ENCODE data around the gene DRGX.

DRGX gene

DNA sequence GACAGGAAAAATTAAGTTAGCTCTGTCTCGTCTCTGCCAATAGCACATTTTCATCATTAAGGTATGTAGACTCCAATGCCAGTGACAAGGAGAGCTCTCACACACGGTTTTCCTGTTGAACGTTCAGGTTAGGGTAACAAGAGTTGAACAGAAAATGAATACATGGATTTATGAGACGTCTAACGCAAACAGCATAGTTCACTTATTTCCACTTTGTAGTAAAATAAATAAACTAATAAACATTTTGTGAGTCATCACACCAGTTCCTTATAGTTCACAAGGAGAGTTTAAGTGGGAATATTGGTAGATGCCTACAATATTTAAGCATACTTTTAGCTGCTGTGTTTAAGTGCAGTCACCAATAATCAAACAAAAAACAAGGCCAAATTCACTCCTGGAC lies 21.1 kb downstream of the DRGX start:
- Histone ChIP-seq H3K4ac (ENCODE audit: low read depth, low read length) (no peak overlapping the region), H2AK5ac (ENCODE audit: low read length) (no peak overlapping the region), H2BK5ac (ENCODE audit: low read depth, low read length, poor library complexity) (no peak overlapping the region), H3K27ac (ENCODE audit: low read depth, low read length) (no peak overlapping the region), H2AFZ (ENCODE audit: insufficient read depth, low read length, poor library complexity) (no peak overlapping the region), H3K36me3 (ENCODE audit: control insufficient read depth in 1 of 2, insufficient read depth in 2 of 2, low read length in 2 of 2) (no peaks in the 10 kb centered on the region), H4K8ac (ENCODE audit: low read depth, low read length) (no peak overlapping the region), H2BK120ac (ENCODE audit: insufficient read depth, low read length, poor library complexity) (no peak overlapping the region), H2BK12ac (ENCODE audit: low read length) (no peak overlapping the region), H3K79me2 (ENCODE audit: control insufficient read depth, insufficient read depth, low read length, poor library complexity) (no peaks in the 10 kb centered on the region), H3K9me3 (ENCODE audit: insufficient read depth, low read depth, low read length) (peaks cover 1% of the 10 kb centered on the region), H3K4me3 (ENCODE audit: low read depth, low read length) (no peak overlapping the region), H3K14ac (ENCODE audit: low read length) (no peak overlapping the region), H4K91ac (ENCODE audit: low read depth, low read length) (no peak overlapping the region), H3K23ac (ENCODE audit: low read length) (no peak overlapping the region), H4K12ac (ENCODE audit: low read depth, low read length) (no peak overlapping the region), H3K4me1 (ENCODE audit: control insufficient read depth in 1 of 2, insufficient read depth in 2 of 2, low read length in 2 of 2) (peaks cover 2 to 3% of the 10 kb centered on the region in 2 experiments), H3K18ac (ENCODE audit: low read length) (no peak overlapping the region), H3K9ac (ENCODE audit: low read length) (no peak overlapping the region), H3K4me2 (ENCODE audit: low read length) (no peak overlapping the region), H3K27me3 (ENCODE audit: insufficient read depth, low read length) (no peaks in the 10 kb centered on the region), H3K79me1 (ENCODE audit: low read length) (no peaks in the 10 kb centered on the region)
- DNase-seq = no peak
- WGBS (ENCODE audit: extremely low coverage, insufficient coverage, insufficient read length) = no CpG with 5 or more reads among the region's 5 CpGs

DNA sequence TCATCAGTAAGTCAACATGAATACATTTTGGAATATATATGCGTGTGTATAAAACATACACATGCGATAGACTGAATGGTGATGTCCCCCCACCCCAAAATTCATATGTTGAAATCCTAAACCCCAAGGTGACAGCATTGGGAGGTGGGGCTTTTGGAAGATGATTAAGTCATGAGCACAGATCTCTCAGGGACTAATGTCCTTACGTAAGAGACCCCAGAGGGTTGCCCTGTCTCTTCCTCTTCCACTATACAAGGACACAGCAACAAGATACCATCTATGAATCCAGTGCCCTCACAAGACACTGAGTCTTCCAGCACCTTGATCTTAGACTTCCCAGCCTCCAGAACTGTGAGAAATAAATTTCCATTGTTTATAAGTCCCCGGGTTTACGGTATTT lies 22.5 kb downstream of the DRGX start:
- no peak overlapping the region for H2BK12ac ChIP-seq (ENCODE audit: low read length)
- no peak overlapping the region for H3K18ac ChIP-seq (ENCODE audit: low read length)
- no peak overlapping the region for H2BK5ac ChIP-seq (ENCODE audit: low read depth, low read length, poor library complexity)
- H4K8ac ChIP-seq (ENCODE audit: low read depth, low read length) = no peak overlapping the region
- no peaks in the 10 kb centered on the region for H3K79me2 ChIP-seq (ENCODE audit: control insufficient read depth, insufficient read depth, low read length, poor library complexity)
- H3K4me2 ChIP-seq (ENCODE audit: low read length) = no peak overlapping the region
- no peak overlapping the region for H2BK120ac ChIP-seq (ENCODE audit: insufficient read depth, low read length, poor library complexity)
- no peak overlapping the region for H3K23ac ChIP-seq (ENCODE audit: low read length)
- H3K9ac ChIP-seq (ENCODE audit: low read length) = no peak overlapping the region
- H3K9me3 ChIP-seq (ENCODE audit: insufficient read depth, low read depth, low read length) = peaks cover 1% of the 10 kb centered on the region
- no peak overlapping the region for H4K12ac ChIP-seq (ENCODE audit: low read depth, low read length)
- H3K4me3 ChIP-seq (ENCODE audit: low read depth, low read length) = no peak overlapping the region
- WGBS (ENCODE audit: extremely low coverage, insufficient coverage, insufficient read length) = no CpG with 5 or more reads among the region's 5 CpGs
- no peaks in the 10 kb centered on the region for H3K36me3 ChIP-seq (ENCODE audit: control insufficient read depth in 1 of 2, insufficient read depth in 2 of 2, low read length in 2 of 2)
- H3K79me1 ChIP-seq (ENCODE audit: low read length) = no peaks in the 10 kb centered on the region
- H2AFZ ChIP-seq (ENCODE audit: insufficient read depth, low read length, poor library complexity) = no peak overlapping the region
- no peak overlapping the region for H3K27ac ChIP-seq (ENCODE audit: low read depth, low read length)
- peaks cover 2 to 8% of the 10 kb centered on the region in 2 experiments for H3K4me1 ChIP-seq (ENCODE audit: control insufficient read depth in 1 of 2, insufficient read depth in 2 of 2, low read length in 2 of 2)
- no peaks in the 10 kb centered on the region for H3K27me3 ChIP-seq (ENCODE audit: insufficient read depth, low read length)
- H3K4ac ChIP-seq (ENCODE audit: low read depth, low read length) = no peak overlapping the region
- no peak overlapping the region for H2AK5ac ChIP-seq (ENCODE audit: low read length)
- no peak for DNase-seq
- H4K91ac ChIP-seq (ENCODE audit: low read depth, low read length) = no peak overlapping the region
- H3K14ac ChIP-seq (ENCODE audit: low read length) = no peak overlapping the region

DNA sequence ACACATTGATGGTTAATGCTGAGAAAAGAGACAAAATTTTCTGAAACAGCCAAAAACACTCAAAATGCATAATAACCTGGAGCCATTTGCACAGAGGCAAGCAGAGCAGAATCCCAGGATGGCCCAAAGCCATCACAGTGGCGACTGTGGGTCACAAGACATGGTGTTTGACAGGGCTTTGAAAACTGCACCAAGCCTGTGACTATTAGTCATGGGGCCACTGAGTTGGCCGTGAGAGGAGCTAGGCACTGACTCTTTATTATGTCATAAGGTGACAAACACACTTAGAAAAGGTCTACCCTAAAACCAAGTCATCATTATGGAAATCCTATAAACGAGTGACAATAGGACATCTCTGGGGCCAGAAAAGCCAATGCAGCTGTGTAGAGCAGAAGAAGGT lies 23.9 kb downstream of the DRGX start:
- Histone ChIP-seq H4K8ac (ENCODE audit: low read depth, low read length) (no peak overlapping the region), H3K14ac (ENCODE audit: low read length) (no peak overlapping the region), H3K18ac (ENCODE audit: low read length) (no peak overlapping the region), H3K9ac (ENCODE audit: low read length) (no peak overlapping the region), H3K79me1 (ENCODE audit: low read length) (no peaks in the 10 kb centered on the region), H3K23ac (ENCODE audit: low read length) (no peak overlapping the region), H4K91ac (ENCODE audit: low read depth, low read length) (no peak overlapping the region), H2AFZ (ENCODE audit: insufficient read depth, low read length, poor library complexity) (no peak overlapping the region), H3K4me1 (ENCODE audit: control insufficient read depth in 1 of 2, insufficient read depth in 2 of 2, low read length in 2 of 2) (peaks cover 2 to 8% of the 10 kb centered on the region in 2 experiments), H4K12ac (ENCODE audit: low read depth, low read length) (no peak overlapping the region), H2BK12ac (ENCODE audit: low read length) (no peak overlapping the region), H3K36me3 (ENCODE audit: control insufficient read depth in 1 of 2, insufficient read depth in 2 of 2, low read length in 2 of 2) (no peaks in the 10 kb centered on the region), H3K4me3 (ENCODE audit: low read depth, low read length) (no peak overlapping the region), H2AK5ac (ENCODE audit: low read length) (no peak overlapping the region), H3K4me2 (ENCODE audit: low read length) (no peak overlapping the region), H2BK120ac (ENCODE audit: insufficient read depth, low read length, poor library complexity) (no peak overlapping the region), H3K9me3 (ENCODE audit: insufficient read depth, low read depth, low read length) (peaks cover 1% of the 10 kb centered on the region), H3K27ac (ENCODE audit: low read depth, low read length) (no peak overlapping the region), H3K4ac (ENCODE audit: low read depth, low read length) (no peak overlapping the region), H3K27me3 (ENCODE audit: insufficient read depth, low read length) (no peaks in the 10 kb centered on the region), H2BK5ac (ENCODE audit: low read depth, low read length, poor library complexity) (no peak overlapping the region), H3K79me2 (ENCODE audit: control insufficient read depth, insufficient read depth, low read length, poor library complexity) (no peaks in the 10 kb centered on the region)
- DNase-seq = no peak
- no CpG with 5 or more reads among the region's 3 CpGs for WGBS (ENCODE audit: extremely low coverage, insufficient coverage, insufficient read length)

- no CpG with 5 or more reads among the region's 8 CpGs for WGBS (ENCODE audit: extremely low coverage, insufficient coverage, insufficient read length)
- no peaks in the 10 kb centered on the region for H3K27me3 ChIP-seq (ENCODE audit: insufficient read depth, low read length)
- H3K79me1 ChIP-seq (ENCODE audit: low read length) = no peaks in the 10 kb centered on the region
- H2BK120ac ChIP-seq (ENCODE audit: insufficient read depth, low read length, poor library complexity) = no peak overlapping the region
- H3K4me1 ChIP-seq (ENCODE audit: control insufficient read depth in 1 of 2, insufficient read depth in 2 of 2, low read length in 2 of 2) = peaks cover 2 to 8% of the 10 kb centered on the region in 2 experiments
- H3K9me3 ChIP-seq (ENCODE audit: insufficient read depth, low read depth, low read length) = peaks cover 1% of the 10 kb centered on the region
- no peaks in the 10 kb centered on the region for H3K79me2 ChIP-seq (ENCODE audit: control insufficient read depth, insufficient read depth, low read length, poor library complexity)
- H4K91ac ChIP-seq (ENCODE audit: low read depth, low read length) = no peak overlapping the region
- H3K36me3 ChIP-seq (ENCODE audit: control insufficient read depth in 1 of 2, insufficient read depth in 2 of 2, low read length in 2 of 2) = no peaks in the 10 kb centered on the region
- no peak overlapping the region for H3K4me3 ChIP-seq (ENCODE audit: low read depth, low read length)
- H2AFZ ChIP-seq (ENCODE audit: insufficient read depth, low read length, poor library complexity) = no peak overlapping the region
- no peak overlapping the region for H2AK5ac ChIP-seq (ENCODE audit: low read length)
- H4K12ac ChIP-seq (ENCODE audit: low read depth, low read length) = no peak overlapping the region
- no peak overlapping the region for H2BK5ac ChIP-seq (ENCODE audit: low read depth, low read length, poor library complexity)
- H4K8ac ChIP-seq (ENCODE audit: low read depth, low read length) = no peak overlapping the region
- no peak overlapping the region for H3K14ac ChIP-seq (ENCODE audit: low read length)
- no peak for DNase-seq
- H3K23ac ChIP-seq (ENCODE audit: low read length) = no peak overlapping the region
- H3K9ac ChIP-seq (ENCODE audit: low read length) = no peak overlapping the region
- H2BK12ac ChIP-seq (ENCODE audit: low read length) = no peak overlapping the region
- H3K18ac ChIP-seq (ENCODE audit: low read length) = no peak overlapping the region
- no peak overlapping the region for H3K4me2 ChIP-seq (ENCODE audit: low read length)
- H3K27ac ChIP-seq (ENCODE audit: low read depth, low read length) = no peak overlapping the region
- H3K4ac ChIP-seq (ENCODE audit: low read depth, low read length) = no peak overlapping the region
These were observed 25.4 kb downstream of the DRGX start for GRCh38 chr10:49370326-49371100.
